Trophoblast cell (in vitro differentiated cells and primary cell): ENCODE results near the gene MAP1LC3B2.
A peak's percentile ranks its signal among the peaks of the same experiment; 100 is the strongest.

Source experiments
- DNase-seq, 2 donors: peaks; one replicate each; pipeline ENCODE4 v3.0.0-alpha.2; 2016
- H2AFZ ChIP-seq: 2 replicates; pipeline ENCODE4 v1.6.1; 2013; ENCODE audit warnings: low read length, moderate library complexity, mild to moderate bottlenecking; ENCODE audit not compliant: insufficient read depth, poor library complexity
- H2AK5ac ChIP-seq: 2 replicates; pipeline ENCODE4 v1.6.1; 2013; ENCODE audit warnings: mild to moderate bottlenecking, low read length
- H2BK120ac ChIP-seq: 2 replicates; pipeline ENCODE4 v1.6.1; 2013; ENCODE audit warnings: low read length, mild to moderate bottlenecking, moderate library complexity; ENCODE audit not compliant: insufficient read depth, poor library complexity
- H2BK12ac ChIP-seq: 2 replicates; pipeline ENCODE4 v1.6.1; 2013; ENCODE audit warnings: mild to moderate bottlenecking, low read length, moderate library complexity
- H2BK5ac ChIP-seq: 2 replicates; pipeline ENCODE4 v1.6.1; 2013; ENCODE audit warnings: low read length, low read depth, moderate library complexity, mild to moderate bottlenecking; ENCODE audit not compliant: poor library complexity
- H3K14ac ChIP-seq: 2 replicates; pipeline ENCODE4 v1.6.1; 2013; ENCODE audit warnings: mild to moderate bottlenecking, low read length
- H3K18ac ChIP-seq: 2 replicates; pipeline ENCODE4 v1.6.1; 2013; ENCODE audit warnings: mild to moderate bottlenecking, low read length
- H3K23ac ChIP-seq: 2 replicates; pipeline ENCODE4 v1.6.1; 2013; ENCODE audit warnings: low read length
- H3K27ac ChIP-seq: 2 replicates; pipeline ENCODE4 v1.5.1; 2013; ENCODE audit warnings: low read depth, mild to moderate bottlenecking, inconsistent platforms, low read length, moderate library complexity
- H3K27me3 ChIP-seq: 2 replicates; pipeline ENCODE4 v1.6.1; 2013; ENCODE audit warnings: inconsistent platforms, mild to moderate bottlenecking, low read length, moderate library complexity; ENCODE audit not compliant: insufficient read depth
- H3K36me3 ChIP-seq, 2 experiments: 1 replicate in 1 of 2; 2 replicates in 1 of 2; pipeline ENCODE4 v1.6.1; 2013; ENCODE audit warnings: low read length in 2 of 2, mild to moderate bottlenecking in 2 of 2, moderate library complexity in 1 of 2; ENCODE audit not compliant: insufficient read depth in 2 of 2, control insufficient read depth in 1 of 2
- H3K4ac ChIP-seq: 2 replicates; pipeline ENCODE4 v1.6.1; 2013; ENCODE audit warnings: low read depth, mild to moderate bottlenecking, low read length, moderate library complexity
- H3K4me1 ChIP-seq, 2 experiments: 1 replicate in 1 of 2; 2 replicates in 1 of 2; pipeline ENCODE4 v1.6.1; 2013; ENCODE audit warnings: low read length in 2 of 2, mild to moderate bottlenecking in 2 of 2, moderate library complexity in 1 of 2; ENCODE audit not compliant: insufficient read depth in 2 of 2, control insufficient read depth in 1 of 2
- H3K4me2 ChIP-seq: 2 replicates; pipeline ENCODE4 v1.6.1; 2013; ENCODE audit warnings: inconsistent platforms, mild to moderate bottlenecking, low read length, moderate library complexity
- H3K4me3 ChIP-seq: 2 replicates; pipeline ENCODE4 v1.5.1; 2013; ENCODE audit warnings: mild to moderate bottlenecking, low read depth, low read length, inconsistent platforms
- H3K79me1 ChIP-seq: one replicate; pipeline ENCODE4 v1.6.1; 2013; ENCODE audit warnings: low read length
- H3K79me2 ChIP-seq: 2 replicates; pipeline ENCODE4 v1.6.1; 2013; ENCODE audit warnings: low read length, mild to moderate bottlenecking; ENCODE audit not compliant: control insufficient read depth, insufficient read depth, poor library complexity
- H3K9ac ChIP-seq: 2 replicates; pipeline ENCODE4 v1.6.1; 2013; ENCODE audit warnings: mild to moderate bottlenecking, low read length
- H3K9me3 ChIP-seq: 2 replicates; pipeline ENCODE4 v1.6.1; 2013; ENCODE audit warnings: low read depth, mild to moderate bottlenecking, control low read depth, inconsistent platforms, low read length; ENCODE audit not compliant: insufficient read depth
- H4K12ac ChIP-seq: 2 replicates; pipeline ENCODE4 v1.6.1; 2013; ENCODE audit warnings: low read depth, mild to moderate bottlenecking, low read length, moderate library complexity
- H4K8ac ChIP-seq: 2 replicates; pipeline ENCODE4 v1.6.1; 2013; ENCODE audit warnings: low read depth, mild to moderate bottlenecking, low read length, moderate library complexity
- H4K91ac ChIP-seq: one replicate; pipeline ENCODE4 v1.6.1; 2013; ENCODE audit warnings: low read depth, mild to moderate bottlenecking, low read length, moderate library complexity
- WGBS: extraction: QIAGEN DNeasy Blood & Tissue Kit; methylation state at CpG from one replicate; pipeline ENCODE4 v1.1.7; 2013; ENCODE audit warnings: missing lambda C conversion rate; ENCODE audit not compliant: insufficient read length, insufficient coverage; ENCODE audit errors: extremely low coverage; 5-methylcytosine and 5-hydroxymethylcytosine counted together

The MAP1LC3B2 gene

GRCh38 chr12:116529048-116529447 lies 30.1 kb upstream of the MAP1LC3B2 start:
- Histone ChIP-seq H2BK12ac (no peak overlapping the region), H3K79me2 (no peaks in the 10 kb centered on the region), H2AK5ac (no peak overlapping the region), H3K18ac (no peak overlapping the region), H3K4me3 (no peak overlapping the region), H3K4me1 (peaks cover 7 to 11% of the 10 kb centered on the region in 2 experiments), H3K27ac (no peak overlapping the region), H4K91ac (no peak overlapping the region), H3K4me2 (no peak overlapping the region), H3K9me3 (peaks cover 3% of the 10 kb centered on the region), H2BK5ac (no peak overlapping the region), H4K12ac (no peak overlapping the region), H3K36me3 (no peaks in the 10 kb centered on the region), H3K9ac (no peak overlapping the region), H3K23ac (no peak overlapping the region), H3K79me1 (peaks cover 2% of the 10 kb centered on the region), H2BK120ac (no peak overlapping the region), H4K8ac (no peak overlapping the region), H3K27me3 (no peaks in the 10 kb centered on the region), H3K14ac (no peak overlapping the region), H2AFZ (no peak overlapping the region), H3K4ac (no peak overlapping the region)
- no CpG with 5 or more reads among the region's 8 CpGs for WGBS
- DNase-seq, result no peak

GRCh38 chr12:116529686-116530085 lies 29.5 kb upstream of the MAP1LC3B2 start:
- Histone ChIP-seq H4K12ac (no peak overlapping the region), H3K9me3 (peaks cover 3% of the 10 kb centered on the region), H4K8ac (no peak overlapping the region), H3K27me3 (no peaks in the 10 kb centered on the region), H3K79me2 (no peaks in the 10 kb centered on the region), H2BK12ac (no peak overlapping the region), H3K4me2 (no peak overlapping the region), H3K36me3 (no peaks in the 10 kb centered on the region), H2BK5ac (no peak overlapping the region), H3K79me1 (peaks cover 2% of the 10 kb centered on the region), H2AFZ (no peak overlapping the region), H4K91ac (no peak overlapping the region), H3K18ac (no peak overlapping the region), H3K9ac (no peak overlapping the region), H2AK5ac (no peak overlapping the region), H3K14ac (no peak overlapping the region), H2BK120ac (no peak overlapping the region), H3K27ac (no peak overlapping the region), H3K4me3 (no peak overlapping the region), H3K4ac (no peak overlapping the region), H3K23ac (no peak overlapping the region), H3K4me1 (peaks cover 9 to 14% of the 10 kb centered on the region in 2 experiments)
- no peak for DNase-seq
- no CpG with 5 or more reads among the region's 2 CpGs for WGBS

- no peak overlapping the region for H2BK12ac ChIP-seq
- no peak overlapping the region for H2BK5ac ChIP-seq
- H3K23ac ChIP-seq, result no peak overlapping the region
- H3K14ac ChIP-seq, result no peak overlapping the region
- H2BK120ac ChIP-seq, result no peak overlapping the region
- no peak overlapping the region for H4K8ac ChIP-seq
- no CpG with 5 or more reads among the region's 4 CpGs for WGBS
- peaks cover 5 to 10% of the 10 kb centered on the region in 2 experiments for H3K4me1 ChIP-seq
- H3K4me3 ChIP-seq, result no peak overlapping the region
- no peaks in the 10 kb centered on the region for H3K27me3 ChIP-seq
- no peak overlapping the region for H2AFZ ChIP-seq
- no peak overlapping the region for H4K91ac ChIP-seq
- no peak overlapping the region for H3K18ac ChIP-seq
- H3K9me3 ChIP-seq, result peaks cover 3% of the 10 kb centered on the region
- no peak overlapping the region for H3K27ac ChIP-seq
- no peak for DNase-seq
- no peaks in the 10 kb centered on the region for H3K79me1 ChIP-seq
- H4K12ac ChIP-seq, result no peak overlapping the region
- no peak overlapping the region for H2AK5ac ChIP-seq
- H3K79me2 ChIP-seq, result no peaks in the 10 kb centered on the region
- no peak overlapping the region for H3K9ac ChIP-seq
- H3K36me3 ChIP-seq, result no peaks in the 10 kb centered on the region
- no peak overlapping the region for H3K4me2 ChIP-seq
- H3K4ac ChIP-seq, result no peak overlapping the region
Measured at GRCh38 chr12:116532428-116532827, 26.8 kb upstream of the MAP1LC3B2 start.

- Histone ChIP-seq H3K27ac (no peak overlapping the region), H3K9ac (no peak overlapping the region), H4K91ac (no peak overlapping the region), H3K18ac (no peak overlapping the region), H3K23ac (no peak overlapping the region), H2AFZ (peak overlapping the region; percentile 37), H3K27me3 (no peaks in the 10 kb centered on the region), H3K79me2 (no peaks in the 10 kb centered on the region), H4K8ac (no peak overlapping the region), H4K12ac (no peak overlapping the region), H2AK5ac (no peak overlapping the region), H3K4ac (no peak overlapping the region), H2BK12ac (no peak overlapping the region), H2BK5ac (no peak overlapping the region), H3K4me2 (peak overlapping the region; percentile 48), H2BK120ac (no peak overlapping the region), H3K4me1 (peaks cover 5 to 10% of the 10 kb centered on the region in 2 experiments), H3K9me3 (peaks cover 1% of the 10 kb centered on the region), H3K79me1 (no peaks in the 10 kb centered on the region), H3K14ac (no peak overlapping the region), H3K36me3 (no peaks in the 10 kb centered on the region), H3K4me3 (no peak overlapping the region)
- DNase-seq, result no peak
- no CpG with 5 or more reads among the region's 11 CpGs for WGBS
Measured at GRCh38 chr12:116532986-116533342, 26.2 kb upstream of the MAP1LC3B2 start.
